HEK293T (cell line): ENCODE results near the gene EXD2.

Source experiments
- CTCF ChIA-PET: fragments of 350-600 bp; formaldehyde crosslinking; extraction: SDS; loops from one replicate; lab custom pipeline; 2021; ENCODE audit warnings: antibody characterized with exemption, inconsistent platforms; lab: Yijun Ruan, JAX
- POLR2A ChIA-PET: fragments of 350-600 bp; formaldehyde crosslinking; extraction: SDS; loops from one replicate; lab custom pipeline; 2020; ENCODE audit warnings: antibody characterized with exemption, inconsistent platforms; lab: Yijun Ruan, JAX
- DNase-seq: peaks from one replicate; pipeline ENCODE4 v3.0.0; 2012; ENCODE audit warnings: mixed read lengths; ENCODE audit errors: extremely low spot score
- ARNT ChIP-seq: fragments of 450-650 bp; IDR thresholded peaks from 2 replicates; pipeline ENCODE4 v1.6.1; 2017; ENCODE audit warnings: mild to moderate bottlenecking
- BHLHE40 ChIP-seq: fragments of 450-650 bp; IDR thresholded peaks from 2 replicates; pipeline ENCODE4 v1.6.1; 2016; ENCODE audit warnings: mild to moderate bottlenecking, moderate library complexity, borderline replicate concordance
- CTBP1 ChIP-seq: fragments of 450-650 bp; IDR thresholded peaks from 2 replicates; pipeline ENCODE4 v1.6.1; 2016; ENCODE audit warnings: borderline replicate concordance
- ELF4 ChIP-seq: fragments of 450-650 bp; IDR thresholded peaks from 2 replicates; pipeline ENCODE4 v1.6.1; 2017; ENCODE audit warnings: antibody characterized with exemption
- FOXA1 ChIP-seq: fragments of 450-650 bp; IDR thresholded peaks from 2 replicates; pipeline ENCODE4 v1.6.1; 2016; ENCODE audit warnings: mild to moderate bottlenecking
- FOXK2 ChIP-seq: fragments of 450-650 bp; IDR thresholded peaks from 2 replicates; pipeline ENCODE4 v1.6.1; 2016; ENCODE audit warnings: mild to moderate bottlenecking
- FOXM1 ChIP-seq: fragments of 450-650 bp; IDR thresholded peaks from 2 replicates; pipeline ENCODE4 v1.6.1; 2017; ENCODE audit warnings: mild to moderate bottlenecking, borderline replicate concordance
- HDGF ChIP-seq: fragments of 450-650 bp; IDR thresholded peaks from 2 replicates; pipeline ENCODE4 v1.6.1; 2017; ENCODE audit warnings: antibody characterized with exemption, borderline replicate concordance
- L3MBTL2 ChIP-seq: fragments of 450-650 bp; conservative IDR thresholded peaks from 2 replicates; pipeline ENCODE4 v1.6.1; 2016; ENCODE audit warnings: mild to moderate bottlenecking
- LEF1 ChIP-seq: fragments of 450-650 bp; IDR thresholded peaks from 2 replicates; pipeline ENCODE4 v1.6.1; 2017; ENCODE audit warnings: mild to moderate bottlenecking, borderline replicate concordance
- NFRKB ChIP-seq: fragments of 450-650 bp; IDR thresholded peaks from 2 replicates; pipeline ENCODE4 v1.6.1; 2016; ENCODE audit warnings: mild to moderate bottlenecking, moderate library complexity
- SP1 ChIP-seq: fragments of 450-650 bp; IDR thresholded peaks from 2 replicates; pipeline ENCODE4 v1.6.1; 2017
- SUZ12 ChIP-seq: fragments of 450-650 bp; IDR thresholded peaks from 2 replicates; pipeline ENCODE4 v1.6.1; 2016; ENCODE audit warnings: mild to moderate bottlenecking
- TARDBP ChIP-seq: fragments of 450-650 bp; IDR thresholded peaks from 2 replicates; pipeline ENCODE4 v1.6.1; 2016
- ZNF384 ChIP-seq: fragments of 450-650 bp; IDR thresholded peaks from 2 replicates; pipeline ENCODE4 v1.6.1; 2016
- TF ChIP-seq, protein P1 (sequence below): fragments of 450-650 bp; IDR thresholded peaks from 2 replicates; pipeline ENCODE4 v1.6.1; 2016

The EXD2 gene

DNA sequence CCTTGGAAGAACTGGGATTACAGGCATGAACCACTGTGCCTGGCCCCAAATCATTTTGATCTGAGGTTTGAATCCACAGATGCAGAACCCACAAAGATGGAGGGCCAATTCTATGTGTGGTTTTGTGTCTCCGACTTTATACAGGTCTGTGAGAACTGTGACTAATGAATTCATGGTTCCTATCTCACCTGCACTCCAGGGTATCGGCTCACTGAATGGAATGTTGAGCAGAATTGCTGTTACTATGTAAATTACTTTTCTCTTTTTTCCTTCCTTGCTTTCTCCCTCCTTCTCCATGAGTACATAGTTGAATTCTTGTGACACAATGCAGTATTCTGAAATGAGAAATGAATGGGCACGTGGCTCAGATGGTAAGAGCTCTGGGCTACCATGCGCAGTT is 47.6 kb downstream of the EXD2 start:
- ChIA-PET CTCF (interaction anchor here (0.9 kb wide), 1 partner anchor 108 kb away, joined by 3 read pairs; no protein-coding TSS in a partner anchor), POLR2A (no interaction called here)
- TF ChIP-seq LEF1 (no peak), BHLHE40 (no peak), HDGF (no peak), FOXK2 (no peak), NFRKB (no peak), SP1 (no peak), FOXM1 (no peak), FOXA1 (no peak), ELF4 (no peak), ARNT (no peak), L3MBTL2 (no peak)
- no peak for DNase-seq

DNA sequence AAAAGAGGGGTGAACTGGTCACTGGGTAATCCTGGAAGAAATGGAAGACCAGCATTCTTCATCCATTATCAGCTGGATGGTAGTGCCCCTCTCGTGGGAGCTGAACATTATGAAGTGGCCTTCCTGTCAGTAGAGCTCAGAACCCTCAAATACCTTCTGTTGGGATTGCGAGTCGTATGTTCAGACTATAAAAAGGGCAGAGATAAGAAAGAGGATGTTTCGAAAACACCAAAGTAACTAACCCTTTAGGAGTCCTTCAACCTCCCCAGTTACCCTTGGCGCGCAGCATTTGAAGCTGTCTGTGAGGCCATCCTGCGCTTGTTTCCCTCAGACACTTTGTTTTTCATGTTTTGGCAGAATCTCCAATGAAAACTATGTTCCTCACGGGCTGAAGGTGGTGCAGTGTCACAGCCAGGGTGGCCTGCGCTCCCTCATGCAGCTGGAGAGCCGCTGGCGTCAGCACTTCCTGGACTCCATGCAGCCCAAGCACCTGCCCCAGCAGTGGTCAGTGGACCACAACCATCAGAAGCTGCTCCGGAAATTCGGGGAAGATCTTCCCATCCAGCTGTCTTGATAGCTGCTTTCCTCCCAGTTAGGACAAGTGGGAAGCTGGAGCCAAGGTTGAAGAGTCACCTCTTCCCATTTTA is 49.4 kb downstream of the EXD2 start:
- POLR2A ChIA-PET, result no interaction called here
- no peak for DNase-seq
- TF ChIP-seq NFRKB (no peak), ARNT (no peak), HDGF (no peak), ZNF384 (no peak), L3MBTL2 (no peak), TARDBP (no peak)
- CTCF ChIA-PET, result interaction anchor here (1.4 kb wide), 1 partner anchor 220 kb away, joined by 6 read pairs; no protein-coding TSS in a partner anchor

DNA sequence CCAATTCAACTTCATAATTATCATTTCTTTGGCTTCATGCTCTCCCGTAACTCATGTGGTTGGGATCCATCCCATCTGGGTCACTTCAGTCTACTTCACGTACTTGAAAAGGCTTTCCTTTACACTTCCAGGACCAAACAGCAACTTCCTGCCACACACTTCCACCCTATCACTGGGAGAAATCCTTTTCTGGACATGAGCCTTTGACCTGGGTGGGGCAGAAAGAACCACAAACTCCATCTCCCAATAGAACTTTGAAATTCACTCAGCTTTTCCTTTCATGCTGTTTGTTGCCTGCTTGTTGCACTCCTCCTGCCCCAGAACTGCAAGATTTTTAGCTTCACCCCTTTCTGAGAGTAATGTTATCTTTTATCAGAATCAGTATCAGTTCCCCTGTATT is 50.3 kb downstream of the EXD2 start:
- CTCF ChIA-PET, result interaction anchor here (0.6 to 2.1 kb wide), 9 partner anchors 9 to 221 kb away, joined by 3 to 7 read pairs (median 5); no protein-coding TSS in a partner anchor
- TF ChIP-seq SP1 (no peak), LEF1 (no peak), FOXA1 (no peak)
- DNase-seq, result no peak
- POLR2A ChIA-PET, result no interaction called here

DNA sequence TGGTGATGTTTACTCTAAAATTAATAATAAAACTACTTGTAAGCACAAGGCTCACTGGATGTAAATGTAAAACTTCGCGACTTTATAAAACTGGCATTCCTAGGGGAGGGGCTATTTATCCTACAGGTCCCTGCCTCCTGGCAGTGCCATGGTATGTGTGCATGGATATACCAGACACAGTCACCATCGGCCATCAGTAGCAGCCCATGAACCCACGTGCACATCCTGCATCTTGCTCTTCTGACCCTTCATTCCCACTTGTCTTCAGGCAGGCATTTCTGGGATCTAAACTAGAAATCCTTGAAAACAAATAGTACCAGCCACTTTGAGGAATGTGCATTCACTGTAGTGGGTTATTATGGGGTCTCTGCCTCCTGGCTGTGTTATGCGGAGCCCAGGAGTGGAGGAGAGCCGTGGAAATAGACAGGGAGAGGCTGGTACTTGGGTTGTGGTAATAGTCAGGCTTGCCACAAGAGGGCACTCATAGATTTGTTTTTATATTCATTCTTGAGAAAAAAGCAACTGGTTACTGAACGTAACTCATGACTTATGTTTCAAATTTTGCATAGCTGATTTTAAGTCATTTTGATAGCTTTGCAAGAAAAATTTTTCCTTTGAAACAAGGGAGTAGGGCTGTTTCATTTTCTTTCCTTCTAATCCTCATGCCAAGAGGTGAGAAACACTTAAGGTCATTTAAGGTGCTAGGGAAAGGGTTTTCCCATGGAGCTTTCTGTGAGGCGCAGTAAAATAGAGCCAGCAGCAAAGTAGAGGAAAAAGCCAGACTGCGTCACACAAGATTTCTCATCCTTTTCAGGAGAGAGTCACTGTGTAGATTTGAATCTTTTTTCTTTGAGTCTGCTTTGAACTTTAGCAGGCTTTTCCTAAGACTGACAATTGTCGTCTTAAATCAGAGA is 51.3 kb downstream of the EXD2 start:
- POLR2A ChIA-PET, result interaction anchor here (0.7 kb wide), 1 partner anchor 156 kb away, joined by 3 read pairs; the partner anchor contains the start of genes ERH and SLC39A9
- CTCF ChIA-PET, result interaction anchor here (0.6 to 2.1 kb wide), 15 partner anchors 8 to 331 kb away, joined by 3 to 7 read pairs (median 3); partner anchors contain the start of gene GALNT16
- DNase-seq, result peak; percentile 78
- TF ChIP-seq SUZ12, result no peak
- no peak for TF ChIP-seq HDGF
- no peak for TF ChIP-seq FOXA1
- TF ChIP-seq TARDBP, result no peak

DNA sequence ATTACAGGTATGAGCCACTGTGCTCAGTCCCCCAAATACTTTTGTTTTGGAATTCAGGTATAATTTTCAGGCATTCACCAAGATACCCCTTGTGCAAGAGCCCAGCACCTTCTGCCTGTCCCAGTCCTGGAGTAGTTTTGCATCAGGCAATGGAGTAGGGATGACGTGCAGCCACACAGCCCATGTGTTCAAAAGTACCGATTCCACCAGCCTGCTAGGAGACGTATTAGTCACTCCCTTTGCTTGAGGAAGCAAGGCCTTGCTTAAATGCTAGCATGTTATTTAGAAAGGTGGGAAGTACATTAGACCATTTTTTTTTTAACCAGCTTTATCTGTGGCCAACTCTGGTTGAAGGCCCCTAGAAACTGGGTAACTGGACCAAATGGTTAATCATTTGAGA is 53.6 kb downstream of the EXD2 start:
- ChIA-PET CTCF (interaction anchor here (0.6 to 0.7 kb wide), 3 partner anchors 57 to 559 kb away, joined by 3 to 5 read pairs (median 3); no protein-coding TSS in a partner anchor), POLR2A (no interaction called here)
- TF ChIP-seq HDGF, result no peak
- TF ChIP-seq SUZ12, result no peak
- no peak for TF ChIP-seq FOXM1
- no peak for TF ChIP-seq ELF4
- no peak for TF ChIP-seq NFRKB
- no peak for TF ChIP-seq LEF1
- TF ChIP-seq SP1, result no peak
- TF ChIP-seq L3MBTL2, result no peak
- TF ChIP-seq ARNT, result no peak
- TF ChIP-seq ZNF384, result no peak
- no peak for TF ChIP-seq FOXA1
- no peak for TF ChIP-seq TARDBP
- no peak for DNase-seq

DNA sequence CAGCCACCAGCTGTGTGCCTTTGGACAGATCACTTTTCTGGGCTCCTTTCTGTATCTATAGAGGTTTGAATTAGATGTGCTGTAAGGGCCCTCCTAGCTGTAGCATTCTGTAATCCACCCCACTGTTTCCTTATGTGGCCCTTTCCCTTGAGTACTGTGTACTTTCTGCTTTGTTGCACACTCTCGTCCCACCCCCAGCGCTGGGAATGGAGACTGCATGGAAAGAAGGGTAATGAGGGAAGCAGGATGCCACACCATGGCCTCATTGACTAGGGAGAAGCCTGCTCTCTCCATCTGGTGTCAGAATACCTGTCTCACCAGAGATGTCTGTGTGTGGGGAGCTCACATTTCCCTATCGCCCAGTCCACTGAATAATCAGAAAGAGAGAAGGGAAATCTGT is 55.0 kb downstream of the EXD2 start:
- DNase-seq, result no peak
- TF ChIP-seq, protein P1, sequence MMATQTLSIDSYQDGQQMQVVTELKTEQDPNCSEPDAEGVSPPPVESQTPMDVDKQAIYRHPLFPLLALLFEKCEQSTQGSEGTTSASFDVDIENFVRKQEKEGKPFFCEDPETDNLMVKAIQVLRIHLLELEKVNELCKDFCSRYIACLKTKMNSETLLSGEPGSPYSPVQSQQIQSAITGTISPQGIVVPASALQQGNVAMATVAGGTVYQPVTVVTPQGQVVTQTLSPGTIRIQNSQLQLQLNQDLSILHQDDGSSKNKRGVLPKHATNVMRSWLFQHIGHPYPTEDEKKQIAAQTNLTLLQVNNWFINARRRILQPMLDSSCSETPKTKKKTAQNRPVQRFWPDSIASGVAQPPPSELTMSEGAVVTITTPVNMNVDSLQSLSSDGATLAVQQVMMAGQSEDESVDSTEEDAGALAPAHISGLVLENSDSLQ, result no peak
- TF ChIP-seq TARDBP (no peak), FOXA1 (no peak), FOXK2 (no peak), BHLHE40 (no peak), CTBP1 (no peak), L3MBTL2 (no peak), ZNF384 (no peak), FOXM1 (no peak), SUZ12 (no peak), NFRKB (no peak), HDGF (no peak)
- POLR2A ChIA-PET, result no interaction called here
- CTCF ChIA-PET, result interaction anchor here (0.6 kb wide), 1 partner anchor 16 kb away, joined by 3 read pairs; no protein-coding TSS in a partner anchor

DNA sequence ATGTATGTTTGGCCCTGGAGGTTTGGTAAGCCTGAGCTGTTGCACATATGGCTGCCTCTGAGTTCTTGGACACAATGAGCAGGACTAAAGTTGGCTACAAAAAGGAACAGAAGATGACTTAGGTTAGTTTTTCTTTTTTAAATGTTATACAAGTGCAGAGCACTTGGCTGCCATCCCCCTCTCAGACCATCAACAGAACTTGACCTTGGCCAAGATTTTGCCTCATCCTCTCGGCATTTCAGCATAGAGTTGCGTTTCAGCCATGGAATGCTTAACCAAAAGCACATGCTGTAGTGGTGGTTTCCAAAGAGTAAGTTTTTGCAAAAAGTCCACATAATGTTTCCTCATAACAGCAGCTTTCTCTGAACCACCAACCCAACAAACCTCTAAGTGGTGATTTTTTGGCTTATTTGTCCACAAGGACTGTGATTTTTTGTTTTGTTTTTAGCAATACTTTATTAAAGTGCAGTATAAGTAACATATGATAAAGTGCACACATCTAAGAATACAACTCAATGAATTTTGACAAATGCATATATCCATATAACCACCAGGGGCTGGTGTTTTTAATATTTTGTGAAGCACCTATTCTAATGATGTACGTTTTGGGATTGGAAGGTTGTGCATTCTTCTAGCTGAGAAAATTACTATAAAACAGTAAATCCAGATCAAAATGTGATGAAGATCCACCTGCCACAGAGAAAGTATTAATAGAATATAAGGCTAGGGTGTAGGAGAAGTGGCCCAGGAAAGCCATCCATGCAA is 56.6 kb downstream of the EXD2 start:
- CTCF ChIA-PET, result interaction anchor here (0.9 kb wide), 1 partner anchor 9 kb away, joined by 3 read pairs; no protein-coding TSS in a partner anchor
- POLR2A ChIA-PET, result no interaction called here
- DNase-seq, result no peak
- TF ChIP-seq TARDBP, result no peak
